Tibial nerve (tissue), 4 donors: ENCODE measurements around the gene OR13A1.

ENCODE experiments used
- CTCF ChIP-seq, 5 experiments: fragments of 200-600 bp in 3 of 5; fragments of 450-650 bp in 2 of 5; sonication (generic) in 3 of 5; IDR thresholded peaks; one replicate each; pipeline ENCODE4 v1.5.1; 2016 to 2019; ENCODE audit warnings: antibody characterized with exemption in 5 of 5, mild to moderate bottlenecking in 3 of 5, moderate library complexity in 2 of 5
- EP300 ChIP-seq, 2 donors: sonication (generic); formaldehyde crosslinking; IDR thresholded peaks; one replicate each; pipeline ENCODE4 v1.6.1; 2017; ENCODE audit warnings: antibody characterized with exemption in 2 of 2, mild to moderate bottlenecking in 1 of 2
- POLR2A ChIP-seq, 2 donors: fragments of 450-650 bp; IDR thresholded peaks; one replicate each; pipeline ENCODE4 v1.6.1; 2017; ENCODE audit warnings: antibody characterized with exemption in 2 of 2, mild to moderate bottlenecking in 2 of 2, moderate library complexity in 2 of 2

- TF ChIP-seq CTCF (IDR thresholded peaks at IDR 0.05), result no peak
- no peak for TF ChIP-seq EP300 (IDR thresholded peaks at IDR 0.05)
- no peak for TF ChIP-seq POLR2A (IDR thresholded peaks at IDR 0.05)
Measured at GRCh38 chr10:45255706-45256105, 59.7 kb downstream of the OR13A1 start.
